ENCODE results near the gene ZSWIM1.

GRCh38 chr20:45861221-45862075, 19.6 kb upstream of the ZSWIM1 start:
- no peak for TF ChIP-seq CTCF (IDR thresholded peaks at IDR 0.05)
- no peak for TF ChIP-seq NR2C2 (CRISPR knock-in tag; IDR thresholded peaks at IDR 0.05)
- no peak for TF ChIP-seq ESRRA (CRISPR knock-in tag; IDR thresholded peaks at IDR 0.05; ENCODE audit: borderline replicate concordance)
- no peak for TF ChIP-seq NFE2L1 (CRISPR knock-in tag; IDR thresholded peaks at IDR 0.05)
- no peak for TF ChIP-seq ATF3 (CRISPR knock-in tag; conservative IDR thresholded peaks at IDR 0.05)
- TF ChIP-seq, protein P1, sequence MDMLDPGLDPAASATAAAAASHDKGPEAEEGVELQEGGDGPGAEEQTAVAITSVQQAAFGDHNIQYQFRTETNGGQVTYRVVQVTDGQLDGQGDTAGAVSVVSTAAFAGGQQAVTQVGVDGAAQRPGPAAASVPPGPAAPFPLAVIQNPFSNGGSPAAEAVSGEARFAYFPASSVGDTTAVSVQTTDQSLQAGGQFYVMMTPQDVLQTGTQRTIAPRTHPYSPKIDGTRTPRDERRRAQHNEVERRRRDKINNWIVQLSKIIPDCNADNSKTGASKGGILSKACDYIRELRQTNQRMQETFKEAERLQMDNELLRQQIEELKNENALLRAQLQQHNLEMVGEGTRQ (CRISPR knock-in tag; IDR thresholded peaks at IDR 0.05), result no peak
- TF ChIP-seq TEAD4 (CRISPR knock-in tag; IDR thresholded peaks at IDR 0.05), result no peak

Data from WTC11 (cell line).